Measurements from ENCODE around the gene ZNF697. TPM values are rescaled to one million over a fixed set of nuclear protein-coding genes. Genes with fewer than 3 reads are reported as not detected.
"Not testable (repeated sequence)": the region's sequence is repeated elsewhere in the genome, so short reads cannot be mapped to it uniquely, and the experiment has no call there.

Gene ZNF697
- total and polyA plus RNA-seq, 2 donors (not counting 1 experiment from before 2014, with no cell fraction given) = not detected

DNA sequence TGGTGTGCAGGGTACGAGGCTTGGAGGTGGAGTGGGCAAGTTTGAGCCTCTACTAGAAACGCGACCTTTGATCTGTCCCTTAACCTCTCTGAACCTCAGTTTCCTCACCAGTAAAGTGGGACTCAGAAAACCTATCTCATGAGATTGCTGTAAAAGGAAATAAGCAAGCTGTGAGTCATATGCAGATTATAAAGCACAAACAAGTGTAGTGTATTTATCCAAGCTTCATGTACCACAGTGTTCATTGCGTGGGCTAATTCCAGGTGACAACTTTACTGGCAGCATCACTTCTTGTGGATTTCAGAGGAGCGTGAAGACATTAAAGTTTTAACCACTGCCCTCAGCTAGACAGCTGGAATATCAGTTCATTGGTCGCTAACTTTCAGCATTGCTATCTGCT, 44.4 kb downstream of the ZNF697 start:
- no peaks in the 10 kb centered on the region for H4K20me1 ChIP-seq (ENCODE audit: control insufficient read depth, insufficient read depth, low read length, poor library complexity, severe bottlenecking)
- H3K4me3 Mint-ChIP-seq = no peak overlapping the region
- DNase-seq (no peak), ATAC-seq (ENCODE audit: low read depth) (no peak)
- H3K9ac ChIP-seq (ENCODE audit: low read length) = no peak overlapping the region
- TF ChIP-seq, protein P1, sequence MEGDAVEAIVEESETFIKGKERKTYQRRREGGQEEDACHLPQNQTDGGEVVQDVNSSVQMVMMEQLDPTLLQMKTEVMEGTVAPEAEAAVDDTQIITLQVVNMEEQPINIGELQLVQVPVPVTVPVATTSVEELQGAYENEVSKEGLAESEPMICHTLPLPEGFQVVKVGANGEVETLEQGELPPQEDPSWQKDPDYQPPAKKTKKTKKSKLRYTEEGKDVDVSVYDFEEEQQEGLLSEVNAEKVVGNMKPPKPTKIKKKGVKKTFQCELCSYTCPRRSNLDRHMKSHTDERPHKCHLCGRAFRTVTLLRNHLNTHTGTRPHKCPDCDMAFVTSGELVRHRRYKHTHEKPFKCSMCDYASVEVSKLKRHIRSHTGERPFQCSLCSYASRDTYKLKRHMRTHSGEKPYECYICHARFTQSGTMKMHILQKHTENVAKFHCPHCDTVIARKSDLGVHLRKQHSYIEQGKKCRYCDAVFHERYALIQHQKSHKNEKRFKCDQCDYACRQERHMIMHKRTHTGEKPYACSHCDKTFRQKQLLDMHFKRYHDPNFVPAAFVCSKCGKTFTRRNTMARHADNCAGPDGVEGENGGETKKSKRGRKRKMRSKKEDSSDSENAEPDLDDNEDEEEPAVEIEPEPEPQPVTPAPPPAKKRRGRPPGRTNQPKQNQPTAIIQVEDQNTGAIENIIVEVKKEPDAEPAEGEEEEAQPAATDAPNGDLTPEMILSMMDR (IDR thresholded peaks at IDR 0.05) = no peak
- no peak for TF ChIP-seq EZH2 (IDR thresholded peaks at IDR 0.05; ENCODE audit: borderline replicate concordance, insufficient read depth, low read depth, low read length, poor library complexity, severe bottlenecking)
- no peaks in the 10 kb centered on the region for H3K79me2 ChIP-seq (ENCODE audit: control insufficient read depth, insufficient read depth, low read length)
- intact Hi-C loops (cut with micrococcal nuclease) = no loop called here
- no peak overlapping the region for H2AFZ ChIP-seq (ENCODE audit: insufficient read depth, low read depth, low read length, poor library complexity, severe bottlenecking)
- H3K27ac ChIP-seq (ENCODE audit: low read length in 2 of 2) = no peak overlapping the region
- H3K27ac Mint-ChIP-seq = no peak overlapping the region
- 91% methylated on average over 3 of the region's 6 CpGs for WGBS (ENCODE audit: insufficient coverage)
- no peaks in the 10 kb centered on the region for H3K9me3 Mint-ChIP-seq (ENCODE audit: insufficient read depth)
- ChIA-PET CTCF (no interaction called here), POLR2A (no interaction called here)
- H3K4me1 ChIP-seq (ENCODE audit: control insufficient read depth in 2 of 2, insufficient read depth in 2 of 2, low read length in 2 of 2) = no peaks in the 10 kb centered on the region
- H3K27me3 Mint-ChIP-seq = peaks cover 30% of the 10 kb centered on the region
- no peaks in the 10 kb centered on the region for H3K9me3 ChIP-seq (ENCODE audit: control extremely low read depth in 1 of 3, control insufficient read depth in 2 of 3, insufficient read depth in 1 of 3, low read length in 2 of 3)
- H3K36me3 ChIP-seq (replicated peaks in 1 of 2; ENCODE audit: control extremely low read depth in 1 of 2, control insufficient read depth in 1 of 2, extremely low read depth in 1 of 2, insufficient read depth in 2 of 2, low read length in 1 of 2) = no peaks in the 10 kb centered on the region
- H3K4me1 Mint-ChIP-seq = peaks cover 2% of the 10 kb centered on the region
- H3K27me3 ChIP-seq (replicated peaks in 1 of 4; ENCODE audit: control extremely low read depth in 1 of 4, control insufficient read depth in 3 of 4, insufficient read depth in 4 of 4, low read length in 3 of 4) = peaks cover 0 to 2% (median 0%) of the 10 kb centered on the region in 4 experiments
- no peak overlapping the region for H3K4me2 ChIP-seq (replicated peaks; ENCODE audit: low read depth, low read length, poor library complexity, severe bottlenecking)
- no peak overlapping the region for H3K4me3 ChIP-seq (ENCODE audit: control extremely low read depth in 1 of 5, extremely low read depth in 1 of 5, insufficient read depth in 1 of 5, low read depth in 2 of 5, low read length in 4 of 5)

DNA sequence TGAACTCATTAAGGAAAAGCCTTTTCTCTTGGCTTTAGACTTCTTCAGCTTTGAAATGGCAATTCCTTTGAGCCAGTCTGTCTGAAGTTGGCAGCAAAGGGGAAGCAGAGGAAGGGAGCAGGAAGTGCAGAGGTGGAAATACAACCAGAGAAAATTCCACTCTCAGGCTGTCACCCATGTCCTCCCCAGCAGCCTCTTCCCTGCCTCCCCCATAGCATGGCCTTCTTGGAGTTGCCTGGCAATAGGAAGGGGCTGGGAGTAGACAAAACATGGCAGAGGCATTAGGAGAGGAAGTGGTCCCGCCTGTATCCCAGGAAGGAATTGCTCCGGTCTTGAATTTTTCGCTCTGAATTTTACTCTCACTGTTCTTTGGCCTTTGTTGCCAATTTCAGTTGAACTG, 44.8 kb downstream of the ZNF697 start:
- H3K27ac Mint-ChIP-seq; H3K4me1 Mint-ChIP-seq; H3K27me3 ChIP-seq (replicated peaks in 1 of 4; ENCODE audit: control extremely low read depth in 1 of 4, control insufficient read depth in 3 of 4, insufficient read depth in 4 of 4, low read length in 3 of 4); H4K20me1 ChIP-seq (ENCODE audit: control insufficient read depth, insufficient read depth, low read length, poor library complexity, severe bottlenecking); POLR2A ChIA-PET; H3K9me3 Mint-ChIP-seq (ENCODE audit: insufficient read depth); H3K4me2 ChIP-seq (replicated peaks; ENCODE audit: low read depth, low read length, poor library complexity, severe bottlenecking); intact Hi-C loops (cut with micrococcal nuclease); ATAC-seq (ENCODE audit: low read depth); H2AFZ ChIP-seq (ENCODE audit: insufficient read depth, low read depth, low read length, poor library complexity, severe bottlenecking); H3K79me2 ChIP-seq (ENCODE audit: control insufficient read depth, insufficient read depth, low read length); H3K36me3 ChIP-seq (replicated peaks in 1 of 2; ENCODE audit: control extremely low read depth in 1 of 2, control insufficient read depth in 1 of 2, extremely low read depth in 1 of 2, insufficient read depth in 2 of 2, low read length in 1 of 2); H3K4me3 ChIP-seq (ENCODE audit: control extremely low read depth in 1 of 5, extremely low read depth in 1 of 5, insufficient read depth in 1 of 5, low read depth in 2 of 5, low read length in 4 of 5); H3K9ac ChIP-seq (ENCODE audit: low read length); H3K4me3 Mint-ChIP-seq; H3K4me1 ChIP-seq (ENCODE audit: control insufficient read depth in 2 of 2, insufficient read depth in 2 of 2, low read length in 2 of 2); DNase-seq; H3K9me3 ChIP-seq (ENCODE audit: control extremely low read depth in 1 of 3, control insufficient read depth in 2 of 3, insufficient read depth in 1 of 3, low read length in 2 of 3); H3K27ac ChIP-seq (ENCODE audit: low read length in 2 of 2); CTCF ChIA-PET: not testable (repeated sequence)
- H3K27me3 Mint-ChIP-seq = peaks cover 30% of the 10 kb centered on the region
- 89% methylated on average over 3 of the region's 3 CpGs for WGBS (ENCODE audit: insufficient coverage)

DNA sequence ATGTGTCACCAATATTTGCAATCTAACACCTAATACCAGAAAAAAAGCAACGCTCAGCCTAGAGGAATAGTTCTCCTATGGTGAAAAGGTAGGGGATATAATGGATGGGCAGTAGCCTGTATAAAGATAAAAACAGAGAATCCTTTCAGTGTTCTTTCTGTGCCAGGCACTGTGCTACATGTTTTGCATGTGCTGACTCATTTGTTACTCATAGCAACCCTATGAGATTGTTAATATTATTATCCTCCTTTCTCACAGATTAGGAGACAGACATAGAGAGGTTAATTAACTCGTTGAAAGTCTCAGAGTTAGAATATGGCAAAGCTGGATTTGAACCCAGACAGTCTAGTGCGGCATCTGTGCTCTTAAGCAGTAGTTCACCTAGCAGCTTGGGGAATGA, 45.3 kb downstream of the ZNF697 start:
- H3K9me3 Mint-ChIP-seq (ENCODE audit: insufficient read depth); H3K27ac ChIP-seq (ENCODE audit: low read length in 2 of 2); H3K79me2 ChIP-seq (ENCODE audit: control insufficient read depth, insufficient read depth, low read length); H3K4me3 Mint-ChIP-seq; ATAC-seq (ENCODE audit: low read depth); H3K4me1 ChIP-seq (ENCODE audit: control insufficient read depth in 2 of 2, insufficient read depth in 2 of 2, low read length in 2 of 2); H3K36me3 ChIP-seq (replicated peaks in 1 of 2; ENCODE audit: control extremely low read depth in 1 of 2, control insufficient read depth in 1 of 2, extremely low read depth in 1 of 2, insufficient read depth in 2 of 2, low read length in 1 of 2); intact Hi-C loops (cut with micrococcal nuclease); H3K4me2 ChIP-seq (replicated peaks; ENCODE audit: low read depth, low read length, poor library complexity, severe bottlenecking); POLR2A ChIA-PET; H3K27ac Mint-ChIP-seq; H2AFZ ChIP-seq (ENCODE audit: insufficient read depth, low read depth, low read length, poor library complexity, severe bottlenecking); H3K27me3 ChIP-seq (replicated peaks in 1 of 4; ENCODE audit: control extremely low read depth in 1 of 4, control insufficient read depth in 3 of 4, insufficient read depth in 4 of 4, low read length in 3 of 4); H3K4me1 Mint-ChIP-seq; H3K9ac ChIP-seq (ENCODE audit: low read length); H3K9me3 ChIP-seq (ENCODE audit: control extremely low read depth in 1 of 3, control insufficient read depth in 2 of 3, insufficient read depth in 1 of 3, low read length in 2 of 3); H4K20me1 ChIP-seq (ENCODE audit: control insufficient read depth, insufficient read depth, low read length, poor library complexity, severe bottlenecking); H3K4me3 ChIP-seq (ENCODE audit: control extremely low read depth in 1 of 5, extremely low read depth in 1 of 5, insufficient read depth in 1 of 5, low read depth in 2 of 5, low read length in 4 of 5); DNase-seq; CTCF ChIA-PET: not testable (repeated sequence)
- WGBS (ENCODE audit: insufficient coverage) = no CpG with 5 or more reads among the region's 3 CpGs
- H3K27me3 Mint-ChIP-seq = peaks cover 30% of the 10 kb centered on the region

All from B cell (primary cell).